Activated T-cell treated with anti-CD3 and anti-CD28 coated beads, Interleukin-2, amount 50 U/mL, for 4 hours (primary cell): ENCODE measurements around the gene GRM8. TPM values are rescaled to one million over a fixed set of nuclear protein-coding genes. Genes with fewer than 3 reads are reported as not detected.
"Not testable (repeated sequence)": the region's sequence is repeated elsewhere in the genome, so short reads cannot be mapped to it uniquely, and the experiment has no call there.

Source experiments
- ATAC-seq, 2 donors: fragments of 200-7000 bp; cut with Tn5 transposase; one replicate each; pipeline ENCODE4 v1.10.0; 2021
- DNase-seq: peaks from one replicate; pipeline ENCODE4 v3.0.0-alpha.2; 2020
- H3K27me3 Mint-ChIP-seq: one replicate; pipeline ENCODE4 v1.8.0; 2021; ENCODE audit warnings: low read depth, mixed read lengths
- H3K36me3 Mint-ChIP-seq: one replicate; pipeline ENCODE4 v1.8.0; 2022; ENCODE audit warnings: mixed read lengths; ENCODE audit not compliant: insufficient read depth
- H3K4me1 Mint-ChIP-seq: one replicate; pipeline ENCODE4 v1.8.0; 2021; ENCODE audit warnings: low read depth, mixed read lengths
- H3K4me3 Mint-ChIP-seq: one replicate; pipeline ENCODE4 v1.8.0; 2021; ENCODE audit warnings: mild to moderate bottlenecking, moderate library complexity, mixed read lengths
- H3K9me3 Mint-ChIP-seq: one replicate; pipeline ENCODE4 v1.8.0; 2021; ENCODE audit warnings: mixed read lengths
- total RNA-seq, 3 donors: library from RNA; stranded (reverse); gene quantifications; one replicate each; pipeline ENCODE4 v1.2.1, GENCODE V29; 2021

GRM8 gene
- total RNA-seq, 3 donors from 2014 or later, result not detected

- Mint-ChIP-seq H3K36me3 (no peaks in the 10 kb centered on the region), H3K9me3 (no peaks in the 10 kb centered on the region), H3K4me1 (no peaks in the 10 kb centered on the region), H3K27me3 (peaks cover 4% of the 10 kb centered on the region), H3K4me3 (no peak overlapping the region)
- no peak for ATAC-seq
- no peak for DNase-seq
These were observed 321.2 kb downstream of the GRM8 start for GRCh38 chr7:126931581-126931980.

DNA sequence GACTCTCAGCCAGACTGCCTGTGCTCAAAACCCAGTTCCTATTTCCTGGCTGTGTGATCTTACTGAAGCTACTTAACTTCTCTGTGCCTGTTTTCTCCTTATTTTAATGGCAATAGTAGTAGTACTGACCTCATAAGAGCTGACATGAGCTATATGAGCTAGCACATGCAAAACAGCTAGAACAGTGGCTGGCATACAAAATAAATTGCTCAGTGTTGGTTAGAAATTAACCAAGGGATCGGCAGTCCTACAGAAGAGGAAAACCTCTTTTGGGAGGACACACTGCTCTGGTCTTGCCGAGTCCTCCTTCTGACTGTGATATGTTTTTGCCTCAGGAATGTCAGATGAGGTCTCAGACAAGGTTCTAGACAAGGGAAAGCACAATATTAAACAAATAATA lies 322.6 kb downstream of the GRM8 start:
- Mint-ChIP-seq H3K9me3 (no peaks in the 10 kb centered on the region), H3K36me3 (no peaks in the 10 kb centered on the region), H3K27me3 (peaks cover 4% of the 10 kb centered on the region), H3K4me1 (no peaks in the 10 kb centered on the region), H3K4me3 (no peak overlapping the region)
- no peak for DNase-seq
- no peak for ATAC-seq

DNA sequence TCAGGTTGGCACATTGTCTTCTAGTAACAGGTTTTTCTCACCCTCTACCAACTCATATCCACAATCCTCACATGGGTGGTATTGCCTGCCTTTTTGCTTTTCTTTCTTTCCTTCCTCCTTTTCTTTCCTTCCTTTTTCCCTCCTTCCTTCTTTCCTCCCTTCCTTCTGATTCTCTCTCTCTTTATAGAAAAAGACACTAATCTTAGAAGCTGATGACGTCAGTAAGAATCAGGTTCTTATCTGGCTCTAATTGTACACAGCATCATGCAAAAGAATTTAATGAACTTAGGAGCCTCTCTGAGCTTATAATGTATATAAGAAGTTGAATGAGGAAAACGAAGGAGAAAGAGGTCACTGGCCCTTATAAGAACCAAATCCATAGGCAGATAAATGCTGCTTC lies 328.3 kb downstream of the GRM8 start:
- Mint-ChIP-seq H3K9me3 (no peaks in the 10 kb centered on the region), H3K4me3 (no peak overlapping the region), H3K4me1 (no peaks in the 10 kb centered on the region), H3K27me3 (peaks cover 4% of the 10 kb centered on the region), H3K36me3 (no peaks in the 10 kb centered on the region)
- DNase-seq (no peak), ATAC-seq (no peak)

- not testable (repeated sequence) for H3K36me3 Mint-ChIP-seq, H3K4me1 Mint-ChIP-seq, ATAC-seq, H3K9me3 Mint-ChIP-seq, DNase-seq, H3K4me3 Mint-ChIP-seq, H3K27me3 Mint-ChIP-seq
These were observed 341.1 kb downstream of the GRM8 start for GRCh38 chr7:126911627-126912026.

- not testable (repeated sequence) for H3K4me1 Mint-ChIP-seq, H3K9me3 Mint-ChIP-seq, DNase-seq, H3K27me3 Mint-ChIP-seq, ATAC-seq, H3K4me3 Mint-ChIP-seq, H3K36me3 Mint-ChIP-seq
These were observed 344.2 kb downstream of the GRM8 start for GRCh38 chr7:126908564-126908963.

DNA sequence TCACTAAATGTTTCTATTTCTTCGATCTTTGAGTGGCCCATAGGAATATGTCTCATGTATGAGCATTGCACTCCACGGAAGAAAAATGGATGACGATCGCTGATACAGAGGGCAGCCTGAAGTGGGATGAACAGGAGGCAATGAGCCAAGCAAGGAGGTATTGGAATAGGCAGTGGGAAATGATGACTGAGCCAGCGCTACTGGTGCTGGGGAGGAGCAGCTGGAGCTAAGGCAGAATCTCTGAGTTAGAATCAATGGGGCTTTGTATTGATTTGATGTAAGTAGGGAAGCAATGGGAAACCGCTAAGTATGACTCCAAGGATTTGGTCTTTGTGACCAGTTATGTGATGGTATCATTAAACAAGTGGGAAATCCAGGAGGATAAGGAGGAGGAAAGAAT lies 345.1 kb downstream of the GRM8 start:
- H3K36me3 Mint-ChIP-seq, ATAC-seq, H3K9me3 Mint-ChIP-seq, DNase-seq, H3K27me3 Mint-ChIP-seq, H3K4me3 Mint-ChIP-seq, H3K4me1 Mint-ChIP-seq: not testable (repeated sequence)

DNA sequence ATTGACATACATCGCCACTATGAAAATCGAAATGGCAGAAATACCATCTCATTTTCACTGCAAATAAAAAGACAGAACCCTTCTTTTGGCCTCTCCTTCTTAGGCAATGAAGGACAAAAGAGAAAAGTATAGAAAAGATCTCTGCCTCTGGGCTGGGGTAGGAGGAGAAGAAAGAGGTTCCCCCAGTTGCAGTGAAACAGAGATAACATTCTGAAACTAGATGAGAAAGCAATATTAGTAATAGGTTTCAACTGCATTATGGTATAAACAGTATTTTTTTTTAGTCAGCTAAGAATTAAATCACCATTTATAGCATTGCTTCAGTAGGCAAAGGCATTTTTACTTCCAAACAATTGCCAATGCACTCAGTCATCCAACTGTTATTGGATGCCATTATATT lies 347.5 kb downstream of the GRM8 start:
- H3K36me3 Mint-ChIP-seq, H3K27me3 Mint-ChIP-seq, DNase-seq, H3K4me1 Mint-ChIP-seq, H3K4me3 Mint-ChIP-seq, ATAC-seq, H3K9me3 Mint-ChIP-seq: not testable (repeated sequence)

DNA sequence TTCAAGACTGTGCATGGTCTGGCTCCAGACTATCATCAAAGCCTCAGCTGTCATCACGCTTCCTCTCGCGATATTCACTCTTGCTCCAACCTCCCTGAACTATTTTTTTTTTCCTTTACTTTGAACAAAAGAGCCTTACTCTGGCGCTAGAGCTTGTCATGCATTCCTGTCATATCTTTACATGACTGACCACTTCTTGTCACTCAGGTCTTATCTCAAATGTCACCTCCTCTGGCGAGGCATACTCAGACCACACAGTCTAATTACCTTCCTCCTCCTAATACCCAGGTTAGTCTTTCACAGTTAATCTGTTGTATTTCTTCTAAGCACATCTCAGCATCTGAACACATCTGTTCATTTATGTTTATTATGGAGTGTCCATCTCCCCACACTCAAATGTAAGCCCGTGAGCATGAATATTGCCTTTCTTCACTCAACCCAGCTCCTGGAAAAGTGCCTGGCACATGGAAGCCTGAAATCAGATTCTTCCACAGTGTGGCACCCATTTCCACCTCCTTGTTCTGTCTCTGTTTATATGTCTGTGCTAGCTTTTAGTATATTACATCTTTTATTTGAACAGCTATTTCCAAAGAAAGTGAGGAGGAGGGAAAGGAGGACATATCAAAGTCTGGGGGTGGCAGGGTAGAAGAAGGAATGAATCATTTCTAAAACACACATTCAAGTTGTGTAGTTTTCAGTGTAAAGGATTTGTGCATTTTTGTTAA lies 351.5 kb downstream of the GRM8 start:
- H3K27me3 Mint-ChIP-seq, DNase-seq, H3K36me3 Mint-ChIP-seq, ATAC-seq, H3K4me1 Mint-ChIP-seq, H3K4me3 Mint-ChIP-seq, H3K9me3 Mint-ChIP-seq: not testable (repeated sequence)

DNA sequence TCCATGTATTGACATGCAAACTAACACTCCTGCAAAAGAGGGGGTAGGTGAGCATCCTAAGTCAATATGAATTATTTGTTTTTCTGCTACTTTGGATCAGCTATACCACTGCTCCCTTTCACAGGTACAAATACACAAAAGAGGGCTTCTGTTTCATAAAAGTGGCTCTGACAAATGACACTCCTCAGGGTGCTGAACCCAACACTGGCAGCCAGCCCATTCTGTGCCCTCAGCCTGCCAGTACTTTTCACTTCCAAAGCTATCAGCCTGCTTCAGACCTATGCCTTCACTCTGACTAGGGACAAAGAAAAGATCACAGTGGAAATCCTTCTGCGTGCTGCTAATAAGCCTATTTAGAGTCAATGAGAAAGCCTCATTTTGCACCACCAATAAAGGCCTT lies 364.8 kb downstream of the GRM8 start:
- not testable (repeated sequence) for H3K4me1 Mint-ChIP-seq, H3K4me3 Mint-ChIP-seq, H3K27me3 Mint-ChIP-seq, H3K9me3 Mint-ChIP-seq, DNase-seq, ATAC-seq, H3K36me3 Mint-ChIP-seq

DNA sequence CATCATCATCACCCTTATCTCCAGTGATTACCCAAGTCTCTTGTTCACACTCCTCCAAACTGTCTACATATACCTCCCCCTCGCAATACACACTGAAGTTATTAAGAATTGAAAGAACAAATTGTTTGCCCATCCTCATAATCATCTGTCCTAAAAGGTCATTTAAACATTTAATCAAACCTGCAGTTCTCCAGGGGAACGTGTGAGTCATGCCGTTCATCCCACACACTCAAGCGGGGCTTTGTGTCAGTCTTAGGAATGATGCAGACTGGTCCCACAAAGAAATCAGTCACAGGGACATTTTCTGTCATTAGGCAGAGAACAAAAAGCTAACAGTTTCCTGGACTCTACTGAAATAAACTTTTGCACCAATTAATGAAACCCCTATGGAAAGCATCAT lies 365.2 kb downstream of the GRM8 start:
- not testable (repeated sequence) for ATAC-seq, H3K36me3 Mint-ChIP-seq, DNase-seq, H3K4me3 Mint-ChIP-seq, H3K9me3 Mint-ChIP-seq, H3K27me3 Mint-ChIP-seq, H3K4me1 Mint-ChIP-seq

- H3K9me3 Mint-ChIP-seq, H3K4me3 Mint-ChIP-seq, H3K27me3 Mint-ChIP-seq, DNase-seq, ATAC-seq, H3K4me1 Mint-ChIP-seq, H3K36me3 Mint-ChIP-seq: not testable (repeated sequence)
These were observed 370.0 kb downstream of the GRM8 start for GRCh38 chr7:126882730-126883129.

GRCh38 chr7:126881908-126882307 lies 370.8 kb downstream of the GRM8 start:
- H3K4me1 Mint-ChIP-seq, H3K9me3 Mint-ChIP-seq, DNase-seq, ATAC-seq, H3K36me3 Mint-ChIP-seq, H3K4me3 Mint-ChIP-seq, H3K27me3 Mint-ChIP-seq: not testable (repeated sequence)

GRCh38 chr7:126881315-126881714 lies 371.4 kb downstream of the GRM8 start:
- no peaks in the 10 kb centered on the region for H3K4me1 Mint-ChIP-seq
- no peaks in the 10 kb centered on the region for H3K9me3 Mint-ChIP-seq
- no peaks in the 10 kb centered on the region for H3K36me3 Mint-ChIP-seq
- DNase-seq, result no peak
- peaks cover 2% of the 10 kb centered on the region for H3K27me3 Mint-ChIP-seq
- H3K4me3 Mint-ChIP-seq, result no peak overlapping the region
- ATAC-seq, result no peak

GRCh38 chr7:126876536-126876935 lies 376.2 kb downstream of the GRM8 start:
- not testable (repeated sequence) for H3K4me3 Mint-ChIP-seq, H3K9me3 Mint-ChIP-seq, H3K27me3 Mint-ChIP-seq, H3K4me1 Mint-ChIP-seq, H3K36me3 Mint-ChIP-seq, DNase-seq, ATAC-seq

DNA sequence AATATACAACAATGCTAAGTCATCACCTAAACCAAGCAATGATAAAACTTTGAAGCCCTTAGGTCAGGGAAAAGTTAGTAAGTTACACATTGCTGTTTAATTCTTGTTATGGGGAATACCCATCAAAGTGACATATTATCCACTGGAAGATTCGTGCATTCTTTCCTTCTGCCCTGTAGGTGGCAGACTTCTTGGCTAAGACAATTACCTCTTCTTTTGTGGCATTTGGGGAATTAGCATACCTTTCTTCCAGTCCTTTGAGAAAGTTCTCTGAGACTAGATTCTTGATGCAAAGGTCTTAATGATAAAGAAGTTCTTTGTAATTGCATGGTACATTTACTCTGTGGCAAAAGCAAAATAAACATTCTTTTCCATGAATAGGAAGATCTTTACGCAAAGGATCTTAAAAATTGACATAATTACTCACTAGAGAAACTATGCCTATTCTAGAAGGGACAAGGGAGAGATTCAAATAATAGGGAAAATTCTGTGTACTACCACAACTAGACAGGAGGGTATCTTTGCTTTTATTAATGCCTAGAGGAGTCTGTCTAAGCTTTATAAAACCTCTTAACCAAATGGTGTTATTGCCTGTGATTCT lies 395.9 kb downstream of the GRM8 start:
- Mint-ChIP-seq H3K9me3 (no peaks in the 10 kb centered on the region), H3K4me3 (no peak overlapping the region), H3K36me3 (no peaks in the 10 kb centered on the region), H3K27me3 (no peaks in the 10 kb centered on the region), H3K4me1 (no peaks in the 10 kb centered on the region)
- DNase-seq, result no peak
- no peak for ATAC-seq
